ENCODE results near the gene TEX55.
"Not testable (repeated sequence)": the region's sequence is repeated elsewhere in the genome, so short reads cannot be mapped to it uniquely, and the experiment has no call there.

TEX55 gene

GRCh38 chr3:119161240-119161639, 15.3 kb downstream of the TEX55 start:
- no peak for DNase-seq

- not testable (repeated sequence) for DNase-seq
Observed at GRCh38 chr3:119164745-119165144, 18.8 kb downstream of the TEX55 start.

GRCh38 chr3:119170821-119171220, 24.9 kb downstream of the TEX55 start:
- DNase-seq, result no peak

GRCh38 chr3:119173325-119173724, 27.4 kb downstream of the TEX55 start, which contains the start of gene UPK1B:
Gene UPK1B (plus strand): TSS chr3:119173598. CDS start chr3:119186742, 13,144 bp downstream.
- DNase-seq, result no peak

GRCh38 chr3:119175872-119176756, 30.1 kb downstream of the TEX55 start:
- DNase-seq, result no peak

- DNase-seq, result no peak
Observed at GRCh38 chr3:119176778-119177177, 30.8 kb downstream of the TEX55 start.

GRCh38 chr3:119177321-119177720, 31.4 kb downstream of the TEX55 start:
- no peak for DNase-seq

GRCh38 chr3:119181765-119182164, 35.8 kb downstream of the TEX55 start:
- DNase-seq, result no peak

- no peak for DNase-seq
Observed at GRCh38 chr3:119184111-119184510, 38.1 kb downstream of the TEX55 start.

GRCh38 chr3:119184796-119185570, 39.0 kb downstream of the TEX55 start:
- no peak for DNase-seq

GRCh38 chr3:119187266-119187665, 41.3 kb downstream of the TEX55 start:
- DNase-seq, result no peak

- no peak for DNase-seq
Observed at GRCh38 chr3:119191800-119192199, 45.8 kb downstream of the TEX55 start.

GRCh38 chr3:119194237-119195150, 48.5 kb downstream of the TEX55 start:
- DNase-seq, result no peak

- no peak for DNase-seq
Observed at GRCh38 chr3:119195151-119195476, 49.1 kb downstream of the TEX55 start.

GRCh38 chr3:119195911-119196310, 49.9 kb downstream of the TEX55 start:
- no peak for DNase-seq
